Transverse colon (tissue), 4 donors: ENCODE data around the gene ANKRD34A. TPM values are rescaled to one million over a fixed set of nuclear protein-coding genes. Genes with fewer than 3 reads are reported as not detected.

Experiments
- DNase-seq: peaks from one replicate; pipeline ENCODE4 v3.0.0-alpha.2; 2019
- H3K27ac ChIP-seq, 4 donors: fragments of 200-600 bp; sonication (generic); 2 replicates each; pipeline ENCODE4 v1.5.1; 2016 to 2018; ENCODE audit warnings: inconsistent platforms in 4 of 4
- H3K27me3 ChIP-seq: fragments of 200-600 bp; sonication (generic); 2 replicates; pipeline ENCODE4 v1.5.1; 2017; ENCODE audit warnings: inconsistent platforms
- H3K36me3 ChIP-seq, 4 donors: fragments of 200-600 bp; sonication (generic); 2 replicates each; pipeline ENCODE4 v1.5.1; 2017 to 2019; ENCODE audit warnings: inconsistent platforms in 4 of 4
- H3K4me1 ChIP-seq, 4 donors: fragments of 200-600 bp; sonication (generic); 2 replicates each; pipeline ENCODE4 v1.5.1; 2017 to 2020; ENCODE audit warnings: inconsistent platforms in 4 of 4
- H3K4me3 ChIP-seq, 4 donors: fragments of 200-600 bp; sonication (generic); 1 replicate in 1 of 4; 2 replicates in 3 of 4; pipeline versions ENCODE4 v1.5.1 to v1.6.1; 2017 to 2019; ENCODE audit warnings: inconsistent platforms in 4 of 4
- H3K9me3 ChIP-seq, 2 donors: fragments of 200-600 bp; sonication (generic); 2 replicates each; pipeline ENCODE4 v1.5.1; 2017 to 2019; ENCODE audit warnings: inconsistent platforms in 2 of 2
- EP300 ChIP-seq: sonication (generic); formaldehyde crosslinking; IDR thresholded peaks from one replicate; pipeline ENCODE4 v1.6.1; 2017; ENCODE audit warnings: antibody characterized with exemption, low read depth
- POLR2A ChIP-seq: fragments of 450-650 bp; IDR thresholded peaks from one replicate; pipeline ENCODE4 v1.6.1; 2016; ENCODE audit warnings: antibody characterized with exemption, mild to moderate bottlenecking, moderate library complexity
- POLR2AphosphoS5 ChIP-seq, 3 donors: sonication (generic); formaldehyde crosslinking; IDR thresholded peaks; one replicate each; pipeline ENCODE4 v1.6.1; 2016; ENCODE audit warnings: antibody characterized with exemption in 3 of 3
- WGBS, 2 donors: methylation state at CpG; one replicate each; pipeline ENCODE4 v1.1.5; 2018; ENCODE audit warnings: low coverage in 1 of 2; 5-methylcytosine and 5-hydroxymethylcytosine counted together
- in situ Hi-C, 4 donors: fragments of 200-750 bp; cut with MboI; loops; one replicate each; pipeline versions ENCODE4 v1.15.0 to v1.15.1; 2017; ENCODE audit warnings: low sequenced_read_pairs in 3 of 4, low pct_ligation_motif_present in 1 of 4, low pct_unique_long_range_greater_than_20kb in 1 of 4
- intact Hi-C: fragments of 100-400 bp; cut with DNase I; formaldehyde crosslinking; loops from one replicate; pipeline ENCODE4 v1.15.1; 2023; ENCODE audit warnings: low total_unique reads
- total RNA-seq, 4 donors: library from RNA; depleted of rRNA; stranded (reverse); fragments of >200 nt; gene quantifications; one replicate each; pipeline ENCODE4 v1.1.0, GENCODE V29; 2016
- TF ChIP-seq, protein P1 (sequence below), 5 experiments: fragments of 200-600 bp in 3 of 5; fragments of 450-650 bp in 2 of 5; sonication (generic) in 3 of 5; IDR thresholded peaks; 1 replicate in 2 of 5; 2 replicates in 3 of 5; pipeline ENCODE4 v1.5.1; 2016 to 2017; ENCODE audit warnings: antibody characterized with exemption in 5 of 5, inconsistent platforms in 3 of 5, mild to moderate bottlenecking in 2 of 5, moderate library complexity in 1 of 5

ANKRD34A gene
- total RNA-seq, 4 donors from 2014 or later: 0.41 to 4.1 (median 0.64) TPM; not detected in 1

DNA sequence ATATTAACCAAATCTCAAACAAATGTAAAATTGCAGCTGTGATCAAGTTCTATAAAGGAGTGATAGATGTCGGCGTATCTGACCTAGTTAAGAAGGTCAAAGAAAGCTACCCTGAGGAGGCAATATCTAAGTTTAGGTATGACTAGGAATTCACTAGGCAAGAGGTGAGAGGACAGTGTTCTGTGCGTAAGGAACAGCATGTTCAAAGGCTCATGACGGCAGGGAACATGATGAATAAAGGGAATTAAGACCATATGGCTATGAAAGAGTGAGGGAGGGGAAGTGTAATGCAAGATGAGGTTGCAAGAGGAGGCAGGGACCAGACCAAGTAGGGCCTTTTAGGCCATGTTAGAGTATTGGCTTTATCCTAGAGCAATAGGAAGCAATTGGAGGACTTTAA, 15.2 kb downstream of the ANKRD34A start:
- Histone ChIP-seq H3K4me3 (no peak overlapping the region), H3K36me3 (no peaks in the 10 kb centered on the region), H3K9me3 (no peaks in the 10 kb centered on the region), H3K4me1 (peaks cover 0 to 11% (median 6%) of the 10 kb centered on the region in 4 donors), H3K27me3 (no peaks in the 10 kb centered on the region), H3K27ac (no peak overlapping the region)
- intact Hi-C loops: no loop called here
- WGBS, 2 donors: 91 to 94% methylated on average over 4 of the region's 4 CpGs
- TF ChIP-seq, protein P1, sequence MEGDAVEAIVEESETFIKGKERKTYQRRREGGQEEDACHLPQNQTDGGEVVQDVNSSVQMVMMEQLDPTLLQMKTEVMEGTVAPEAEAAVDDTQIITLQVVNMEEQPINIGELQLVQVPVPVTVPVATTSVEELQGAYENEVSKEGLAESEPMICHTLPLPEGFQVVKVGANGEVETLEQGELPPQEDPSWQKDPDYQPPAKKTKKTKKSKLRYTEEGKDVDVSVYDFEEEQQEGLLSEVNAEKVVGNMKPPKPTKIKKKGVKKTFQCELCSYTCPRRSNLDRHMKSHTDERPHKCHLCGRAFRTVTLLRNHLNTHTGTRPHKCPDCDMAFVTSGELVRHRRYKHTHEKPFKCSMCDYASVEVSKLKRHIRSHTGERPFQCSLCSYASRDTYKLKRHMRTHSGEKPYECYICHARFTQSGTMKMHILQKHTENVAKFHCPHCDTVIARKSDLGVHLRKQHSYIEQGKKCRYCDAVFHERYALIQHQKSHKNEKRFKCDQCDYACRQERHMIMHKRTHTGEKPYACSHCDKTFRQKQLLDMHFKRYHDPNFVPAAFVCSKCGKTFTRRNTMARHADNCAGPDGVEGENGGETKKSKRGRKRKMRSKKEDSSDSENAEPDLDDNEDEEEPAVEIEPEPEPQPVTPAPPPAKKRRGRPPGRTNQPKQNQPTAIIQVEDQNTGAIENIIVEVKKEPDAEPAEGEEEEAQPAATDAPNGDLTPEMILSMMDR (IDR thresholded peaks at IDR 0.05): no peak
- no peak for DNase-seq
- in situ Hi-C loops: no loop called here

DNA sequence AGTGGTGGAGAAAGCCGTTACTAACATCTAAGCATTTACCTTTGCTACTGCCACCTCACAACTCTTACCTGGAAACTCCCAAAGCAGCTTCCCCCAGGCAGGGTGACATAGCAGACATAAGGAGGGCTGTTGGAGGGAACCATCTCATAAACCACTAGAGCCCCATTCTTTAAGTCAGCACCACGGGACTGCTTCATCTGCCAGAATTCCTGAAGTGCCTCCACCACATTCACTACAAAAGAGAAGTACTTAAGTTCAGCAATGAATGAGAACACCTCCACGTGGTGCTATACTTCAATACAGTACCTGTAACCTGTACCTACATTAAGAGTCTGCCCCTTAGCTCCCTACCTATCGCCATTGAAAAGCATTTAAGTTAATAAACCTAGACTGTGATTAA, 16.8 kb downstream of the ANKRD34A start:
- no peaks in the 10 kb centered on the region for H3K27me3 ChIP-seq
- intact Hi-C loops (no loop called here), in situ Hi-C loops (no loop called here)
- TF ChIP-seq, protein P1 (IDR thresholded peaks at IDR 0.05): no peak
- no peak for TF ChIP-seq POLR2A
- no peak overlapping the region for H3K27ac ChIP-seq
- WGBS, 2 donors: 68 to 92% methylated on average over 3 to 4 of the region's 4 CpGs
- no peaks in the 10 kb centered on the region for H3K9me3 ChIP-seq
- no peak overlapping the region for H3K4me3 ChIP-seq
- peaks cover 0 to 4% (median 0%) of the 10 kb centered on the region in 4 donors for H3K36me3 ChIP-seq
- peaks cover 0 to 4% (median 2%) of the 10 kb centered on the region in 4 donors for H3K4me1 ChIP-seq
- DNase-seq: no peak

DNA sequence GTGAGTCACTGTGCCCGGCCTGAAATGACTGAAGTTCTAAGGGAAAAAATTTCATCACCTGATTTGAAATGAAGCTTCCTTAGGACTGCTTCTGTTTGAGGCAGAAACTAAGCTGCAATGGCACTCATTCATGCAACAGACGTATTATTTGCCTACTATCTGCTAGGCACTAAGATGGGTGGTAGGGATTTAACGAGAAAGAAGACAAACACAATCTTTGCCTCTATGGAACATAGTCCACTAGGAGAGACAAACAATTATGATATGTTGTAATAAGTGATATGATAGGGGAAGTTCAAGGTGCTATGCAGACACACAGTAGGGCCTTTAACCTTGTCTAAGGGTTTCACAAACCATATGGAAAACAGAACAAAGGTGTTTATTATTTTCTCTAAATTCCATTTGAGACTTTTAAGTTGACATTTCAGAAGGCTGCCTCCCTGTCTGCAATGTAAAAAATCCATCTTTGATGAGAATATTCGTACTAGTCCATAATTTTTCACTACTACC, 17.8 kb downstream of the ANKRD34A start:
- WGBS, 2 donors: 62 to 82% methylated on average over 3 to 4 of the region's 4 CpGs
- peaks cover 0 to 4% (median 0%) of the 10 kb centered on the region in 4 donors for H3K36me3 ChIP-seq
- no peak overlapping the region for H3K27ac ChIP-seq

DNA sequence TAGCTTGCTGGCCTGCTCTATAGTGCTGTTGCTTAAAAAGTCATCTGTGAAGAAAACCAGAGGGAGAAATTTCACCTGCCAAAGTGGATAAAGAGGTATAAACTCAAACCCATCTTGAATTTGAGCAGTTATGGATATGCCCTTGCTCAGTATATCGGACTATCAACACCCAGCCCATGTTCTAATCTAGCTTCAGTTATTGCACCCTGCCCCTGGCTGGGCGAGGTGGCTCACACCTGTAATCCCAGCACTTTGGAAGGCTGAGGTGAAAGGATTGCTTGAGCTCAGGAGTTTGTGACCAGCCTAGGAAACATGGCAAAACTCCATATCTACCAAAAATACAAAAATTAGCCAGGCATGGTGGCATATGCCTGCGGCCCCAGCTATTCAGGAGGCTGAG, 19.8 kb downstream of the ANKRD34A start:
- Histone ChIP-seq H3K9me3 (no peaks in the 10 kb centered on the region), H3K4me3 (no peak overlapping the region), H3K27ac (no peak overlapping the region), H3K4me1 (no peaks in the 10 kb centered on the region), H3K36me3 (peaks cover 0 to 4% (median 0%) of the 10 kb centered on the region in 4 donors), H3K27me3 (no peaks in the 10 kb centered on the region)
- intact Hi-C loops (no loop called here), in situ Hi-C loops (no loop called here)
- WGBS, 2 donors: 64 to 73% methylated on average over 3 of the region's 3 CpGs
- TF ChIP-seq EP300 (no peak), POLR2AphosphoS5 (IDR thresholded peaks at IDR 0.05) (no peak), POLR2A (no peak)
- TF ChIP-seq, protein P1 (IDR thresholded peaks at IDR 0.05): no peak
- no peak for DNase-seq

More for the DNA sequence above, 17.8 kb downstream of the ANKRD34A start:
- H3K4me1 ChIP-seq: peaks cover 0 to 4% (median 2%) of the 10 kb centered on the region in 4 donors
- no peaks in the 10 kb centered on the region for H3K27me3 ChIP-seq
- intact Hi-C loops: no loop called here
- TF ChIP-seq, protein P1 (IDR thresholded peaks at IDR 0.05): no peak
- TF ChIP-seq POLR2AphosphoS5 (IDR thresholded peaks at IDR 0.05): no peak
- TF ChIP-seq EP300: no peak
- TF ChIP-seq POLR2A: no peak
- in situ Hi-C loops: no loop called here
- no peaks in the 10 kb centered on the region for H3K9me3 ChIP-seq
- H3K4me3 ChIP-seq: no peak overlapping the region
- DNase-seq: no peak
